Aorta (tissue), 5 donors: ENCODE measurements around the gene MAS1L. TPM values are rescaled to one million over a fixed set of nuclear protein-coding genes. Genes with fewer than 3 reads are reported as not detected.

Experiments used
- ATAC-seq: fragments of 200-7000 bp; cut with Tn5 transposase; one replicate; pipeline ENCODE4 v1.9.1; 2022; ENCODE audit warnings: moderate library complexity; ENCODE audit not compliant: low FRiP score
- DNase-seq, 2 donors: peaks; one replicate each; pipeline ENCODE4 v3.0.0-alpha.2; 2020
- H3K27ac ChIP-seq, 2 donors: one replicate each; pipeline ENCODE4 v1.5.1; 2013; ENCODE audit warnings: low read length in 2 of 2, mild to moderate bottlenecking in 2 of 2, moderate library complexity in 2 of 2, control low read depth in 1 of 2, inconsistent platforms in 1 of 2, low read depth in 1 of 2
- H3K27me3 ChIP-seq, 2 donors: one replicate each; pipeline ENCODE4 v1.6.1; 2013; ENCODE audit warnings: control low read depth in 1 of 2, low read length in 1 of 2, mild to moderate bottlenecking in 1 of 2, moderate library complexity in 1 of 2; ENCODE audit not compliant: insufficient read depth in 2 of 2, control insufficient read depth in 1 of 2
- H3K36me3 ChIP-seq, 2 donors: one replicate each; pipeline ENCODE4 v1.6.1; 2013; ENCODE audit warnings: control low read depth in 1 of 2, low read length in 1 of 2, mild to moderate bottlenecking in 1 of 2; ENCODE audit not compliant: insufficient read depth in 2 of 2, control insufficient read depth in 1 of 2
- H3K4me1 ChIP-seq, 2 donors: one replicate each; pipeline ENCODE4 v1.6.1; 2013; ENCODE audit warnings: low read length in 2 of 2, control low read depth in 1 of 2, mild to moderate bottlenecking in 1 of 2, moderate library complexity in 1 of 2; ENCODE audit not compliant: insufficient read depth in 2 of 2, control insufficient read depth in 1 of 2
- H3K4me3 ChIP-seq, 2 donors: one replicate each; pipeline ENCODE4 v1.5.1; 2013; ENCODE audit warnings: low read length in 2 of 2, control low read depth in 1 of 2, mild to moderate bottlenecking in 1 of 2
- H3K9me3 ChIP-seq: one replicate; pipeline ENCODE4 v1.6.1; 2013; ENCODE audit warnings: mild to moderate bottlenecking, low read length; ENCODE audit not compliant: control insufficient read depth
- WGBS, 2 donors: extraction: QIAGEN DNeasy Blood & Tissue Kit; methylation state at CpG; one replicate each; pipeline ENCODE4 v1.1.7; 2013; 5-methylcytosine and 5-hydroxymethylcytosine counted together
- intact Hi-C, 2 donors: fragments of 100-400 bp; cut with DNase I; formaldehyde crosslinking; loops; one replicate each; pipeline versions ENCODE4 v1.14.2 to v1.15.0; 2022
- polyA plus RNA-seq, 2 donors: library from polyadenylated mRNA; stranded (reverse); fragments of 200-250 nt; gene quantifications; one replicate each; pipeline ENCODE4 v1.2.3, GENCODE V29; 2013
- total RNA-seq, 2 donors: library from RNA; stranded (reverse); fragmentation: NEBNext Ultra II Directional; extraction: Animal tissue kit (Norgen Biotek cat#: 25700); gene quantifications; one replicate each; pipeline ENCODE4 v1.2.1, GENCODE V29; 2021
- donor health status: healthy with polysubstance abuse.
- donor health status: Bipolar disorder and iron deficiency.
- donor health status: DM: no; HTN: no; CAD: no.
- donor health status: DM: no; HTN: no; CAD: no.
- donor health status: DM: yes; HTN: yes; CAD: no.

MAS1L gene
- total and polyA plus RNA-seq, 4 donors = 0.60 TPM; not detected in 3

DNA sequence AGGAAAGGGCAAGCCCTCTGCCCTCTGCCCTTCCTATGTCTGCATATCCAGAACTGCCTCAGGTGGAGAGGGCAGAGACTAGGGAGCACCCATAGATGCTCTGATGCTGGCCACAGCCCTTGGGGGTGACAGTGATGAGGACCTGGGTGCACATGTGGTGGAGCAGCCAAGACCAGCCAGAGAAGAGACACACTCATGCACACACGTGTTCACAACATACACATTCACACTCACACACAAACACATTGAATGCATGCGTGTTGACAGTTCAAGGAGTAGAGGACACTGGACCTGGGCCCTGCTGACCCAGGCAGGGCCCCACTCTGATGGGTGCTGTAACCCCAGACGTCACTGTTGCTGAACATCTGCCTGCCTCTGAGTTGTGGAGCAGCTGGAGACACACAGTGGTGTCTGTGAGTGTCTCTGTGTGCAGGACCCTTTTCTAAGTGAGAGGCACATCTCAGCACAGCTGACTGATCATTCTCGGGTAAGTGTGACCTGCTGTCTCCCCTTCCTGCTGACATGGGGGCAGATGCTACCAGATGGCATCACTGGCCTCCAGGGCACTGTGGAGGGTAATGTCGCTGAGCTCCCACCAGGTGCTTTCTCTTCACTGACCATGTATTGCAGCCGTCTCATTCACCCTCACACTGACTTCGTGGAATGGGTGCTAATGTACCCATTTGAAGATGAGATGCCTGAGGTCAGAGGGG is 30.1 kb upstream of the MAS1L start:
- Histone ChIP-seq H3K4me1 (no peaks in the 10 kb centered on the region), H3K27me3 (peaks cover 0 to 2% of the 10 kb centered on the region in 2 donors), H3K27ac (no peak overlapping the region), H3K4me3 (no peak overlapping the region), H3K9me3 (no peaks in the 10 kb centered on the region), H3K36me3 (no peaks in the 10 kb centered on the region)
- intact Hi-C loops = no loop called here
- ATAC-seq (no peak), DNase-seq (no peak)
- 68 to 73% methylated on average over 7 of the region's 7 CpGs for WGBS, 2 donors

DNA sequence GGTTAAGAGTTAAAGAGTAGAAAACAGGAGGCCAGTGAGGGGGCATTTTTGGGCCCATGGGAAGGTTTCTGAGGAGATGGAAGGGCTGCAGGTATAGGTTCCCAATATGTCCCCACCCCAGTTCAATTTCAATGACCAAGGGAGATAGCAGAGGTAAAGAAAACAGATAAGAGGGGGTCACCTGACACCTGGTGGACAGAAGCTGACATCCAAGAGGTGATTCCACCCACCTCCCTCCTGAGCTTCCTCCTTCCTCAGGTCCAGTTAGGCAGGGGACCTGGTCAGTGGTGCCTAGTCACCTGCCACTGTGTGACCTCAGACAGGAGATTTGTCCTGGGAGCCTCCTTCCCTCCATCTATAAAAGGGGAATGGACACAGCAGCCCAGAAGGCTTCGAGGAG is 29.5 kb upstream of the MAS1L start:
- Histone ChIP-seq H3K4me1 (no peaks in the 10 kb centered on the region), H3K9me3 (no peaks in the 10 kb centered on the region), H3K27me3 (peaks cover 0 to 2% of the 10 kb centered on the region in 2 donors), H3K36me3 (no peaks in the 10 kb centered on the region), H3K4me3 (no peak overlapping the region), H3K27ac (no peak overlapping the region)
- DNase-seq = no peak
- no peak for ATAC-seq
- intact Hi-C loops = no loop called here
- 70 to 92% methylated on average over 1 of the region's 1 CpG for WGBS, 2 donors

DNA sequence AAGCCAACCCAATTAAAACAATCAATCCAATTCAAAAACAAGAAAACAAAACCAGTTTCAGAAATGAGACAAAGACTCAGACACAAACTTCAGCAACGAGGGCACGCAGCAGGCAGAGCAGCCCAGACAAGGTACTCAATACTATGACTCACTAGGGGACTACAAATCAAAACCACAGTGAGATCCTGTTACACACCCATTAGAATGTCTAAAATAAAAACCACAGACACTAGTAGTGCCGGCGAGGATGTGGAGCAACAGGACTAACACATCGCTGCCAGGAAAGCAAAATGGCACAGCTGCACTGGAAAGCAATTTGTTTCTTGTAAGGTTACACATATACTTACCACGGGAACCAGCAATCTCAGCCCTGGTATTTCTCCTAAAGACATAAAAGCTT is 28.4 kb upstream of the MAS1L start:
- no peak overlapping the region for H3K4me3 ChIP-seq
- ATAC-seq (no peak), DNase-seq (no peak)
- H3K36me3 ChIP-seq = no peaks in the 10 kb centered on the region
- 26 to 46% methylated on average over 6 of the region's 6 CpGs for WGBS, 2 donors
- H3K9me3 ChIP-seq = no peaks in the 10 kb centered on the region
- H3K4me1 ChIP-seq = no peaks in the 10 kb centered on the region
- H3K27ac ChIP-seq = no peak overlapping the region
- peaks cover 0 to 2% of the 10 kb centered on the region in 2 donors for H3K27me3 ChIP-seq
- intact Hi-C loops = no loop called here

DNA sequence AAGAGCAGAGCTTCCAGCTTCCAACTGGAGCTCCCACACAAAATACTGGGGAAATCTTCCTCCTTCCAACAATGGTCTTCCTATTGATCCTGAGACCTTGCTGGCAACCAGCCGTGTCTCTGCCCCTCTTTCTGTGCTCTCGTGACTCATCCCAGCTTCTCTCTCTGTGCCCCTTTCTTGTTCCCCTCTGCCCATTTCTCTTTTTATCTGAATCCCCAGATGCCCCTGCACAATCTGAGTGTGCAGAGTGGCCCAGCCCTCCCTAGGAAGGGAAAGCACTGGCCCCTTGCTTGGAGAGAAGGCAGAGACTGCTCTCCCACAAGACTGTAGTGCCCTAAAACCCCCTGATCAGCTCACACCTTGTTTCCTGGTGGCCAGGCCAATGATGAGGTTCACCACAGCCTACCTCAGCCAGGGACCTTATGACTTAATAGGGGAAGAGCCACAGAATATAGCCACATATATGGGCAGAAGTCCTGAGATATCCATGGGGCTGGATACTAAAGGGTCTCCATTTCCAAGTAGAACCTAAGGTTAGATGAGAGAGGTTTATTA is 23.1 kb upstream of the MAS1L start:
- WGBS, 2 donors = 66 to 76% methylated on average over 2 of the region's 2 CpGs

DNA sequence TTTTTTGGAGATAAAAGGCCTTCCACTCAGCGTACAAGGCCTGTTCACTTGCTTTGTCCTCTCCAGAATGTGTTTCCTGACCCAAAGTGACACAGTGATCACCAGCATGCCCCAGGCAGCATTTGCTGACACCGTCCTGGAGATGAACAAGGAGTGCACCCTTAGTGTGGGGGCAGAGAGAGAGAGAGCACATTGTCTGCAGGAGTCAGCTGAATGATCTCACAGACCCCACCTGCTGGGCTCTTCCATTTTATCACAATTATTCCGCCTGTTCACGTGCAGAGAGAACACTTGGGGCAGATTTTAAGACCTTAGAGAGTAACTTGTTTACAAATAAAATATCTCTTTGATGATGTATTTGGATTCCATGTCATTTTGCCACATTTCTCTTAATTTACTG is 22.4 kb upstream of the MAS1L start:
- ATAC-seq = no peak
- Histone ChIP-seq H3K27me3 (no peaks in the 10 kb centered on the region), H3K36me3 (no peaks in the 10 kb centered on the region), H3K27ac (no peak overlapping the region), H3K4me3 (no peak overlapping the region), H3K4me1 (no peaks in the 10 kb centered on the region), H3K9me3 (no peaks in the 10 kb centered on the region)
- WGBS, 2 donors = 42 to 50% methylated on average over 4 of the region's 4 CpGs
- intact Hi-C loops = no loop called here
- no peak for DNase-seq

More for the DNA sequence above, 23.1 kb upstream of the MAS1L start:
- H3K4me3 ChIP-seq = no peak overlapping the region
- no peak overlapping the region for H3K27ac ChIP-seq
- ATAC-seq (no peak), DNase-seq (no peak)
- no peaks in the 10 kb centered on the region for H3K27me3 ChIP-seq
- H3K9me3 ChIP-seq = no peaks in the 10 kb centered on the region
- H3K36me3 ChIP-seq = no peaks in the 10 kb centered on the region
- intact Hi-C loops = no loop called here
- H3K4me1 ChIP-seq = no peaks in the 10 kb centered on the region

DNA sequence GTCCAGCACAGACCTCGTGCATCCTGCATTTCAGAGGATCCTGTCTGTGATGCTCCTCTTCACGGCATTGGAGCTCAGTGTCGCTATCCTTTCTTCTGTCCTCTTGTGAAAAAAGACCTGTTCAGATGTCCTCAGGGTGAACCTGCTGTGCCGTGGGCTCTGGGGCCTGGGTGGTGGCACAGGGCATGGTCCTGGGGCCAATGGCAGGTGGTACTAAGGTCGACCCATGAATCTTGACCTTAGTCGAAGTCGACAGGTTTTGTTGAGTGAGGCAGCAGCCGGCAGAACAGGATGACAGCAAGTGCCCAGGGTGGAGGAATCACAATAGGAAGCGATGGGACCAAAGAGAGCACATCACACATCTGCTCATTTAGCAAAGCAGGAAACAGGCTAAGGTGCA is 22.0 kb upstream of the MAS1L start:
- intact Hi-C loops = no loop called here
- Histone ChIP-seq H3K27ac (no peak overlapping the region), H3K4me3 (no peak overlapping the region), H3K27me3 (no peaks in the 10 kb centered on the region), H3K36me3 (no peaks in the 10 kb centered on the region), H3K4me1 (no peaks in the 10 kb centered on the region), H3K9me3 (no peaks in the 10 kb centered on the region)
- DNase-seq = no peak
- no peak for ATAC-seq
- 76 to 81% methylated on average over 9 of the region's 9 CpGs for WGBS, 2 donors

DNA sequence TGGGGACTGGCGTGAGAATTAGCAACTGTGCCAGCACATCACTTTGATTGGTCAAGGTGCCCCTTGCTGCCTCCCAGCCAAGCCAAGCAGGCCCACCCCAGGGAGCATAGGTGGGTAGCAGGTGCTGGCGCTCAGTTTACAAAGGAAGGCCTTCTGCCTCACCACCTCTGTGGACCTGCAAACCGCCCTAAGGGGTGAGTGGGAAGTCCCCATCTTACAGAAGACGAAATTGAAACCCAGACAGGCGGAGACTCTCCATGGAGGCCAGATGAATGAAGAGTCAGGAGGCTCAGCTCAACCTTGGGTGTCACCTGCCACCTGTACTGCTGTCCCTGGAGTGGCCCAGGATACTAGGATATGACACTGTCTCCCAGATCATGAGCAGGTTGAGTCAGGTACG is 21.5 kb upstream of the MAS1L start:
- ATAC-seq (no peak), DNase-seq (no peak)
- no peak overlapping the region for H3K27ac ChIP-seq
- H3K36me3 ChIP-seq = no peaks in the 10 kb centered on the region
- intact Hi-C loops = no loop called here
- no peak overlapping the region for H3K4me3 ChIP-seq
- H3K27me3 ChIP-seq = no peaks in the 10 kb centered on the region
- H3K4me1 ChIP-seq = no peaks in the 10 kb centered on the region
- no peaks in the 10 kb centered on the region for H3K9me3 ChIP-seq
- 75 to 78% methylated on average over 6 of the region's 6 CpGs for WGBS, 2 donors

DNA sequence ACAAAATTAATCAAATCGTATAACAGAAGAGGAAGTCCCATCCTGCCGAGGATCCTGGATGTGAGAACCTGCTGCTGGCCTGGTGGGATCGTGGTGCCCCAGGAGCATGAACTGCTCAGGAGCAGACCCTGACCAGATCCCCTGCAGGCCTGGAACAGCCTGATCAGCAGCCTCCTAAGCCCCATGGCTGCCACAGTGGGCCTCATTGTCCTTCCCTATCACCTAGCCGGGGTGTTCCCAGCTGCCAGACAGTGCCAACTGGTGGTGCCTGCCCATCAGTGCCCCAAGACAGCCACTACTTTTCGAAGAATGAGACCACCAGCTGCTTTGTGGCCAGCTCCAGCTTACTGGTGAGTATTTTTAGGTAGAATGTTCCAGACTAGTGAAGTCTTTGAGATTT is 19.6 kb upstream of the MAS1L start:
- WGBS, 2 donors = 80 to 81% methylated on average over 5 of the region's 5 CpGs
- no peaks in the 10 kb centered on the region for H3K9me3 ChIP-seq
- peaks cover 0 to 1% of the 10 kb centered on the region in 2 donors for H3K27me3 ChIP-seq
- DNase-seq (no peak), ATAC-seq (no peak)
- intact Hi-C loops = no loop called here
- no peak overlapping the region for H3K4me3 ChIP-seq
- H3K27ac ChIP-seq = no peak overlapping the region
- no peaks in the 10 kb centered on the region for H3K4me1 ChIP-seq
- no peaks in the 10 kb centered on the region for H3K36me3 ChIP-seq

DNA sequence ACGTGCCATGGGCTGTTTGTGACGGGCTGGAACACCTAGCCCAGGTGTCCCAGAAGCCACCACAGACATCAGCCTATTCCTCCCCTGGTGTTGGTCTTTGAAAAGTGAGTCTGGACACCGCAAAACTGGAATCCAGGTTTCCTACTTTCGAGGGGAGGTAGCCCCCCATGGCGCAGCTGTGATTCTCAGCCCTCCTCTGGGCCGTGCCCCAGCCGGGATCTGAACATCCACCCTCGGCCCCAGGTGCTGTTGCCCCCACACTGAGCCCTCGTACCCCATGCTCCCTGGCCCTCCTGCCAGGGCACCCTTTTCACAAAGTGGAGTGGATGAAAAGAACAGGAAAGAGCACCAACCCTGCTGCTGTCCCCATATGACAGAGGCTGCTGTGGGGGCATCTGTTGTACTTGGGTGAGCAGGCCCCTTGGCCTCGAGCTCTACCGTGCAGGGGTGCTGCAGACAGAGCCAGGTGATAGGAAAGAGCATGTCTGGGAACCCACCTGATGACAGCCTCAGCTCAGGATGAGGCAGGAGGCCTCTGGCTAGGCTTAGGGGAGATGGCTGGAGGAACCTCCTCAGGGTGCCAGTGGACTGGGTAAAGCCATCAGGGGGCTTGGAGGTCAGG is 18.8 kb upstream of the MAS1L start:
- H3K27me3 ChIP-seq = peaks cover 0 to 2% of the 10 kb centered on the region in 2 donors
- no peak overlapping the region for H3K27ac ChIP-seq
- H3K4me1 ChIP-seq = no peaks in the 10 kb centered on the region
- H3K4me3 ChIP-seq = no peak overlapping the region
- WGBS, 2 donors = 71 to 77% methylated on average over 11 of the region's 11 CpGs
- intact Hi-C loops = no loop called here
- H3K36me3 ChIP-seq = no peaks in the 10 kb centered on the region
- ATAC-seq = no peak
- no peaks in the 10 kb centered on the region for H3K9me3 ChIP-seq
- no peak for DNase-seq
